Lower lobe of right lung (tissue), 2 donors: ENCODE results near the gene DNAH11. TPM values are rescaled to one million over a fixed set of nuclear protein-coding genes. Genes with fewer than 3 reads are reported as not detected.
"Not testable (repeated sequence)": the region's sequence is repeated elsewhere in the genome, so short reads cannot be mapped to it uniquely, and the experiment has no call there.

Experiments used
- ATAC-seq, 2 donors: fragments of 200-7000 bp; cut with Tn5 transposase; one replicate each; pipeline ENCODE4 v1.9.1; 2020 to 2022; ENCODE audit warnings: mild to moderate bottlenecking in 2 of 2, moderate library complexity in 2 of 2
- DNase-seq: peaks from one replicate; pipeline ENCODE4 v3.0.0-alpha.2; 2020
- H3K27ac ChIP-seq: fragments of 200-600 bp; one replicate; pipeline ENCODE4 v1.8.0; 2022
- H3K27me3 ChIP-seq: fragments of 200-600 bp; one replicate; pipeline ENCODE4 v1.8.0; 2022; ENCODE audit warnings: low read depth
- H3K36me3 ChIP-seq: fragments of 200-600 bp; one replicate; pipeline ENCODE4 v1.8.0; 2022; ENCODE audit warnings: mild to moderate bottlenecking
- H3K4me1 ChIP-seq: fragments of 200-600 bp; one replicate; pipeline ENCODE4 v1.8.0; 2022
- H3K4me3 ChIP-seq: fragments of 200-600 bp; one replicate; pipeline ENCODE4 v1.8.0; 2022; ENCODE audit warnings: mild to moderate bottlenecking
- H3K9me3 ChIP-seq: fragments of 200-600 bp; one replicate; pipeline ENCODE4 v1.8.0; 2022
- intact Hi-C: fragments of 100-400 bp; cut with DNase I; formaldehyde crosslinking; loops from one replicate; pipeline ENCODE4 v1.11.0; 2022
- total RNA-seq: library from RNA; stranded (reverse); fragmentation: NEBNext Ultra II Directional; extraction: Animal tissue kit (Norgen Biotek cat#: 25700); gene quantifications from one replicate; pipeline ENCODE4 v1.2.1, GENCODE V29; 2021
- TF ChIP-seq, protein P1 (sequence below): fragments of 200-600 bp; IDR thresholded peaks from one replicate; pipeline ENCODE4 v1.8.0; 2022; ENCODE audit warnings: antibody characterized with exemption, mild to moderate bottlenecking
- donor health status: DM: no; HTN: yes; CAD: no; lungs with severe emphysema.

DNAH11 gene
- total RNA-seq, 1 donor from 2014 or later: 8.9 TPM

DNA sequence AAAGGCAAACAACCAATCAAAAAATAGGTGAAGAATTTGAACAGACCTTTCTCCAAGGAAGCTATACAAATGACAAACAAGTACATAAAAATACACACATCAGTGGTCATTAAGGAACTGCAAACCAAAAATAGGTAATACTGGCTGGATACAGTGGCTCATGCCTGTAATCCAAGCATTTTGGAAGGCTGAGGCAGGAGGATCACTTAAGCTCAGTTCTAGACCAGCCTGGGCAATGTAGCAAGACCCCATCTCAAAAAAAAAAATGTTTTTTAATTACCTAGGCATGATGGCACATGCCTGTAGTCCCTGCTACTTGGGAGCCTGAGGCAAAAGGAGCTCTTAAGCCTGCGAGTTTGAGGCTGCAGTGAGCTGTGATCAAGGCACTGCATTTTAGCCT is 383.6 kb downstream of the DNAH11 start:
- no peak overlapping the region for H3K4me3 ChIP-seq
- ATAC-seq: no peak
- no peak overlapping the region for H3K27ac ChIP-seq
- no peak for DNase-seq
- intact Hi-C loops: no loop called here
- H3K27me3 ChIP-seq: no peaks in the 10 kb centered on the region
- H3K36me3 ChIP-seq: no peaks in the 10 kb centered on the region
- H3K9me3 ChIP-seq: no peaks in the 10 kb centered on the region
- no peaks in the 10 kb centered on the region for H3K4me1 ChIP-seq
- TF ChIP-seq, protein P1, sequence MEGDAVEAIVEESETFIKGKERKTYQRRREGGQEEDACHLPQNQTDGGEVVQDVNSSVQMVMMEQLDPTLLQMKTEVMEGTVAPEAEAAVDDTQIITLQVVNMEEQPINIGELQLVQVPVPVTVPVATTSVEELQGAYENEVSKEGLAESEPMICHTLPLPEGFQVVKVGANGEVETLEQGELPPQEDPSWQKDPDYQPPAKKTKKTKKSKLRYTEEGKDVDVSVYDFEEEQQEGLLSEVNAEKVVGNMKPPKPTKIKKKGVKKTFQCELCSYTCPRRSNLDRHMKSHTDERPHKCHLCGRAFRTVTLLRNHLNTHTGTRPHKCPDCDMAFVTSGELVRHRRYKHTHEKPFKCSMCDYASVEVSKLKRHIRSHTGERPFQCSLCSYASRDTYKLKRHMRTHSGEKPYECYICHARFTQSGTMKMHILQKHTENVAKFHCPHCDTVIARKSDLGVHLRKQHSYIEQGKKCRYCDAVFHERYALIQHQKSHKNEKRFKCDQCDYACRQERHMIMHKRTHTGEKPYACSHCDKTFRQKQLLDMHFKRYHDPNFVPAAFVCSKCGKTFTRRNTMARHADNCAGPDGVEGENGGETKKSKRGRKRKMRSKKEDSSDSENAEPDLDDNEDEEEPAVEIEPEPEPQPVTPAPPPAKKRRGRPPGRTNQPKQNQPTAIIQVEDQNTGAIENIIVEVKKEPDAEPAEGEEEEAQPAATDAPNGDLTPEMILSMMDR: no peak

DNA sequence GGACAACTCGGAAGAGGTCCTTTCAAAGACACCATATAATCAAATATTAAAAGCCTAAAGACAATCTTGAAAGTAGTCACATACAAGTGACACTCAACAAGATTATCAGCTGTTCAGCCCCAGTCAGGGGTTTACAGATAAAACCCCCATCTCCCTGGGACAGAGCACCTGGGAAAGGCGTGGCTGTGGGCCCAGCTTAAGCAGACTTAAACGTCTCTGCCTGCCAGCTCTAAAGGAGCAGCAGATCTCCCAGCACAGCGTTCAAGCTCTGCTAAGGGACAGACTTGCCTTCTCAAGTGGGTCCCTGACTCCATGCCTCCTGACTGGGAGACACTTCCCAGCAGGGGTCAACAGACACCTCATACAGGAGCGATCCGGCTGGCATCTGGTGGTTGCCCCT is 384.9 kb downstream of the DNAH11 start:
- no peak for ATAC-seq
- intact Hi-C loops: no loop called here
- TF ChIP-seq, protein P1: no peak

DNA sequence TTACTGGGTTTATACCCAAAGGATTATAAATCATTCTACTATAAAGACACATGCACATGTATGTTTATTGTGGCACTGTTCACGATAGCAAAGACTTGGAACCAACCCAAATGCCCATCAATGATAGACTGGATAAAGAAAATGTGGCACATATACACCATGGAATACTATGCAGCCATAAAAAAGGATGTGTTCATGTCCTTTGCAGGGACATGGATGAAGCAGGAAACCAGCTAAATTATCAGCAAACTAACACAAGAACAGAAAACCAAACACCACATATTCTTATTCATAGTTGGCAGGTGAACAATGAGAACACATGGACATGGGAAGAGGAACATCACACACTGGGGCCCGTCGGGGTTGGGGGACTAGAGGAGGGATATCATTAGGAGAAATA is 390.5 kb downstream of the DNAH11 start:
- DNase-seq, intact Hi-C loops, H3K9me3 ChIP-seq, ATAC-seq, H3K4me1 ChIP-seq, H3K4me3 ChIP-seq, H3K27ac ChIP-seq, H3K36me3 ChIP-seq, H3K27me3 ChIP-seq: not testable (repeated sequence)

More for the DNA sequence above, 384.9 kb downstream of the DNAH11 start:
- Histone ChIP-seq H3K27me3 (no peaks in the 10 kb centered on the region), H3K27ac (no peak overlapping the region), H3K4me1 (no peaks in the 10 kb centered on the region), H3K4me3 (no peak overlapping the region), H3K9me3 (no peaks in the 10 kb centered on the region), H3K36me3 (no peaks in the 10 kb centered on the region)
- no peak for DNase-seq

DNA sequence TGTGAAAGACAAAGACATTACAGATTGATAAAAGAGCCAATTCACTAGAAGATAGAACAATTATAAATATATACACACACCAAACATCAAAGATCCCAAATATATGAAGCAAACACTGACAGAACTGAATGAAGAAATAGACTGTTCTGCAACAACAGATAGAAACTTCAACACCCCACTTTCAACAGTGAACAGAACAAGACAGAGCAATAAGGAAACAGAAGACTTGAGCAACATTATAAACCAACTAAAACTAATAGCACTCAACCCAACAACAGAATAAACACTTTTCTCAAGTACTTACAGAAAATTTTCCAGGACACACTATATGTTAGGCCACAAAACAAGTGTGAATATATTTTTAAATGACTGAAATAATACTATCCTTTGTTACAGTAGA is 392.0 kb downstream of the DNAH11 start:
- TF ChIP-seq, protein P1: no peak
- Histone ChIP-seq H3K27ac (no peak overlapping the region), H3K4me3 (no peak overlapping the region)

DNA sequence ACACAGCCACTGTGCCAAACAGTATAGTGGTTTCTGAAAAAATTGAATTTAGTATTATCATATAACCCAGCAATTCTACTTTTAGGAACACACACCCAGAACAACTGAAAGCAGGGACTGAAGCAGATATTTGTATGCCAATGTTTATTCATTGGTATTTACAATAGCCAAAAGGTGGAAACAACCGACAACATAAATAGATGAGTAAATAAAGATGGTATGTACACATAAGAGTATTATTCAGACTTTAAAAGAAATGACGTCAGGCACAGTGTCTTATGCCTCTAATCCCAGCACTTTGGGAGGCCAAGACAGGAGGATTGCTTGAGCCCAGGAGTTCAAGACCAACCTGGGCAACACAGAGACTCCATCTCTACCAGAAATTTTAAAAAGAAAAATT is 395.6 kb downstream of the DNAH11 start:
- no peaks in the 10 kb centered on the region for H3K9me3 ChIP-seq
- H3K4me1 ChIP-seq: peaks cover 37% of the 10 kb centered on the region
- H3K4me3 ChIP-seq: no peak overlapping the region
- TF ChIP-seq, protein P1: no peak
- intact Hi-C loops: no loop called here
- ATAC-seq (no peak), DNase-seq (no peak)
- H3K27ac ChIP-seq: peak overlapping the region; percentile 37
- H3K27me3 ChIP-seq: no peaks in the 10 kb centered on the region
- H3K36me3 ChIP-seq: no peaks in the 10 kb centered on the region

More for the DNA sequence above, 392.0 kb downstream of the DNAH11 start:
- peak; percentile 67 to 76 for ATAC-seq
- intact Hi-C loops: no loop called here
- no peaks in the 10 kb centered on the region for H3K9me3 ChIP-seq
- no peaks in the 10 kb centered on the region for H3K36me3 ChIP-seq
- H3K4me1 ChIP-seq: peaks cover 18% of the 10 kb centered on the region
- no peaks in the 10 kb centered on the region for H3K27me3 ChIP-seq
- DNase-seq: no peak

DNA sequence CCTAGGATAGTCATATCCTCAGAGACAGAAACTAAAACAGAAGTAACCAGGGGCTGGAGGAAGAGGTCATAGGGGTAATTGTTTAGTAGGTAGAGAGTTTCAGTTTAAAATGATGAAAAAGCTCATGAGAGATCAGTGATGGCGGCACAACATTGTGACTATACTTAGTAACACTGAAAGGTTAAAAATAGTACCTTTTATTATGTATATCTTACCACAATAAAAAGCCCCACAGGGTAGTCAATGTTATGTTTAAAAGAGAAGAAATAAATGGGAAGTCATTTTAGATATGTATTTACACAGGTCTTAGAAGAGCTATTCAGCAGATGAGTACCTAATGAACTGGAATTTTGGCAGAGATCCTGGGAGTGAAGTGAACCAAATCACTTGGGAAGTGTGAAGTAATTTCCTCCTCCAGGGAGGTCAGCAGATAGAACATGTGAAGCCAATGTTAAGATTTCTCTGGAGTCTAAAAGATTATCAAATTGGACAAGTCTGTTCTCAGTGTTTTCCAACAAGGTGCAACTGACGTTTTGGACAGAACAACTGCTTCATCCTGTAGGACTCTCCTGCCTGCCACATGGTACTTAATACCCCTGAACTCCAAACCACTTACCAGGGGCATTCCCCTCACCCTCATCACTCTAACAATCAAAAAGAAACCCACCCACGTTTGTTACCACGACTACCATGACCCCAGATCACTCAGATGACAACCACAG is 396.5 kb downstream of the DNAH11 start:
- no peak for DNase-seq
- Histone ChIP-seq H3K27me3 (no peaks in the 10 kb centered on the region), H3K9me3 (no peaks in the 10 kb centered on the region), H3K27ac (peak overlapping the region; percentile 39), H3K4me1 (peaks cover 42% of the 10 kb centered on the region), H3K36me3 (no peaks in the 10 kb centered on the region), H3K4me3 (no peak overlapping the region)
- peak; percentile 78 to 84 for ATAC-seq
- TF ChIP-seq, protein P1: no peak
- intact Hi-C loops: no loop called here
